C4-2B (cell line): ENCODE data around the gene SCN4A.

Experiments used
- ZFX ChIP-seq: fragments of 450-650 bp; IDR thresholded peaks from 2 replicates; pipeline ENCODE4 v1.6.1; 2017
- TF ChIP-seq, protein P1 (sequence below): fragments of 450-650 bp; conservative IDR thresholded peaks from 2 replicates; pipeline ENCODE4 v1.5.1; 2017; ENCODE audit warnings: mild to moderate bottlenecking

DNA sequence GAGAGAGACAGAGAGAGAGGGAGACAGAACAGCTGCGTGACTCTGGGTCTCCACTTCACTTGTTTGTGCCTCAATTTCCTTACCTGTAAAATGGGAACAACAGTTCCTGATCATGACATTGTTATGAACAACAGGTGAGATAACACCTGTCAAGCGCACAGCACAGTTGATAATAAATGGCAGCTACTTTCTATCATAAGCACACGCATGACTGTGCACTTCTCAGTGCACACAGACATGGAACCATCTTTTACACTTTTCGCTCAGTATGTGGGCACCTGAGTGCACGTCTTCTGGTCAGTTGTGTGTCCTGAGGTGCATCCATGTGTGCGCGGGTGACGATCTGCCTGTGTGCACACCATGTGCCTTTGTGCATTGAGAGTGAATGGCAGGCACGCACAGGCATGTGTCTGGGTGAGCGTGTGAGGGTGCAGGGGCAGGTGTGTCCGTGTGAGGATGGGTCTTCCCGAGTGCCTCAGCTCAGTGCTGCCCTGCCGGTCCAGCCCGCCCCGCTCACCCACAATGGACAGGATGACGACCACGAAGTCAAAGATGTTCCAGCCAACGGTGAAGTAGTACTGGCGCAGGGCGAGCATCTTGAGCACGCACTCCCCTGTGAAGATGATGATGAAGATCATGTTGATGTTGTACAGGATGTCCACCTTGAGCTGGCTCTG, 30.3 kb downstream of the SCN4A start:
- TF ChIP-seq, protein P1, sequence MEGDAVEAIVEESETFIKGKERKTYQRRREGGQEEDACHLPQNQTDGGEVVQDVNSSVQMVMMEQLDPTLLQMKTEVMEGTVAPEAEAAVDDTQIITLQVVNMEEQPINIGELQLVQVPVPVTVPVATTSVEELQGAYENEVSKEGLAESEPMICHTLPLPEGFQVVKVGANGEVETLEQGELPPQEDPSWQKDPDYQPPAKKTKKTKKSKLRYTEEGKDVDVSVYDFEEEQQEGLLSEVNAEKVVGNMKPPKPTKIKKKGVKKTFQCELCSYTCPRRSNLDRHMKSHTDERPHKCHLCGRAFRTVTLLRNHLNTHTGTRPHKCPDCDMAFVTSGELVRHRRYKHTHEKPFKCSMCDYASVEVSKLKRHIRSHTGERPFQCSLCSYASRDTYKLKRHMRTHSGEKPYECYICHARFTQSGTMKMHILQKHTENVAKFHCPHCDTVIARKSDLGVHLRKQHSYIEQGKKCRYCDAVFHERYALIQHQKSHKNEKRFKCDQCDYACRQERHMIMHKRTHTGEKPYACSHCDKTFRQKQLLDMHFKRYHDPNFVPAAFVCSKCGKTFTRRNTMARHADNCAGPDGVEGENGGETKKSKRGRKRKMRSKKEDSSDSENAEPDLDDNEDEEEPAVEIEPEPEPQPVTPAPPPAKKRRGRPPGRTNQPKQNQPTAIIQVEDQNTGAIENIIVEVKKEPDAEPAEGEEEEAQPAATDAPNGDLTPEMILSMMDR = no peak
- TF ChIP-seq ZFX = no peak
